Astrocyte (in vitro differentiated cells and primary cell): ENCODE results near the gene OPA1. TPM values are rescaled to one million over a fixed set of nuclear protein-coding genes. Genes with fewer than 3 reads are reported as not detected.

Experiments used
- DNase-seq: peaks from one replicate; pipeline ENCODE4 v3.0.0-alpha.2; 2010; ENCODE audit warnings: low read depth
- FAIRE-seq: peaks from 2 replicates; lab custom pipeline; 2011; peaks lifted over from hg19 to GRCh38; lab: Jason Lieb, UNC
- H2AFZ ChIP-seq: 2 replicates; pipeline ENCODE4 v1.6.0; 2012; ENCODE audit warnings: low read depth, low read length, inconsistent platforms
- H3K27ac ChIP-seq: 2 replicates; pipeline ENCODE4 v1.5.1; 2011; ENCODE audit warnings: low read depth, low read length, inconsistent platforms
- H3K27me3 ChIP-seq: 2 replicates; pipeline ENCODE4 v1.6.0; 2011; ENCODE audit warnings: low read length, inconsistent platforms; ENCODE audit not compliant: insufficient read depth
- H3K36me3 ChIP-seq: 2 replicates; pipeline ENCODE4 v1.5.1; 2011; ENCODE audit warnings: low read length, inconsistent platforms; ENCODE audit not compliant: insufficient read depth
- H3K4me1 ChIP-seq: 2 replicates; pipeline ENCODE4 v1.5.1; 2011; ENCODE audit warnings: low read length, inconsistent platforms; ENCODE audit not compliant: insufficient read depth
- H3K4me2 ChIP-seq: 2 replicates; pipeline ENCODE4 v1.6.0; 2012; ENCODE audit warnings: low read length, inconsistent platforms
- H3K4me3 ChIP-seq: 2 replicates; pipeline ENCODE4 v1.5.1; 2011; ENCODE audit warnings: low read depth, mild to moderate bottlenecking, low read length, inconsistent platforms; ENCODE audit not compliant: insufficient read depth
- H3K79me2 ChIP-seq: 2 replicates; pipeline ENCODE4 v1.6.0; 2012; ENCODE audit warnings: mild to moderate bottlenecking, low read length, inconsistent platforms; ENCODE audit not compliant: insufficient read depth
- H3K9ac ChIP-seq: 2 replicates; pipeline ENCODE4 v1.6.0; 2012; ENCODE audit warnings: mild to moderate bottlenecking, low read length, inconsistent platforms
- H3K9me3 ChIP-seq: 2 replicates; pipeline ENCODE4 v1.5.1; 2012; ENCODE audit warnings: low read depth, mild to moderate bottlenecking, low read length, inconsistent platforms; ENCODE audit not compliant: insufficient read depth
- H4K20me1 ChIP-seq: 2 replicates; pipeline ENCODE4 v1.6.0; 2012; ENCODE audit warnings: low read length, inconsistent platforms; ENCODE audit not compliant: insufficient read depth
- H3K27ac Mint-ChIP-seq: one replicate; pipeline ENCODE4 v1.8.0; 2021; ENCODE audit warnings: mild to moderate bottlenecking, mixed read lengths; ENCODE audit not compliant: unreplicated experiment
- H3K27me3 Mint-ChIP-seq: one replicate; pipeline ENCODE4 v1.8.0; 2021; ENCODE audit warnings: low read depth, mixed read lengths; ENCODE audit not compliant: unreplicated experiment
- H3K36me3 Mint-ChIP-seq: one replicate; pipeline ENCODE4 v1.8.0; 2021; ENCODE audit warnings: low read depth, mixed read lengths; ENCODE audit not compliant: unreplicated experiment
- H3K4me1 Mint-ChIP-seq: one replicate; pipeline ENCODE4 v1.8.0; 2021; ENCODE audit warnings: low read depth, mixed read lengths; ENCODE audit not compliant: unreplicated experiment
- H3K4me3 Mint-ChIP-seq: one replicate; pipeline ENCODE4 v1.8.0; 2021; ENCODE audit warnings: mild to moderate bottlenecking, moderate library complexity, mixed read lengths; ENCODE audit not compliant: unreplicated experiment
- H3K9me3 Mint-ChIP-seq: one replicate; pipeline ENCODE4 v1.8.0; 2021; ENCODE audit warnings: mild to moderate bottlenecking, mixed read lengths; ENCODE audit not compliant: unreplicated experiment
- CTCF ChIP-seq: IDR thresholded peaks from 2 replicates; pipeline ENCODE4 v1.5.1; 2011; ENCODE audit warnings: low read depth, mild to moderate bottlenecking, inconsistent platforms, low read length, moderate library complexity; ENCODE audit not compliant: insufficient read depth
- EZH2 ChIP-seq: IDR thresholded peaks from 2 replicates; pipeline ENCODE4 v1.6.1; 2012; ENCODE audit warnings: mild to moderate bottlenecking, low read length, inconsistent platforms; ENCODE audit not compliant: insufficient read depth
- total RNA-seq: library from RNA; stranded (reverse); gene quantifications from 2 replicates; pipeline ENCODE4 v1.2.1, GENCODE V29; 2021

OPA1 gene
- total RNA-seq, 1 donor from 2014 or later: 61.8 TPM

DNA sequence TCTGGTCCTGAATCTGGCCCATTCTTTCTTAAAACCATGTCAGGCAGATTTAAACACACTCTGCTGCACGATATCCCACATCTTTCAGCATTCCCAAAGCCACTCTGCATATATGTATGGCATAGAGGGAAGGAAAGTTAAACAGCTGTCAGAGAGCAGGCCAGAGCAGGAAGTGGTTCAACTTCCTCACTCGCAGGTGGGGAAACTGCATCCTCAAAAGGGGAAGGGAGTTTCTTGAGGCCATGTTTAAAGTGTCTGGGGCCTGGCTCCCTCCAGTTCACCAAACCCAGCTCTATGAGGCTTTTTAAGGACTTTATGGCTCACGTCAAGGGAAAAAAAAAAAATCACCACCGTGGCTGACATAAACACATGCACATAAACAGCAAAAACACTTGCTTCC lies 123.1 kb downstream of the OPA1 start:
- Histone ChIP-seq H2AFZ (no peak overlapping the region), H3K4me2 (no peak overlapping the region), H3K27me3 (no peaks in the 10 kb centered on the region), H3K79me2 (no peaks in the 10 kb centered on the region), H3K36me3 (no peaks in the 10 kb centered on the region), H3K9me3 (peaks cover 16% of the 10 kb centered on the region), H3K27ac (no peak overlapping the region), H3K4me3 (no peak overlapping the region), H3K9ac (no peak overlapping the region), H4K20me1 (no peaks in the 10 kb centered on the region), H3K4me1 (no peaks in the 10 kb centered on the region)
- Mint-ChIP-seq H3K9me3 (peaks cover 29% of the 10 kb centered on the region), H3K27me3 (peaks cover 10% of the 10 kb centered on the region), H3K4me3 (no peak overlapping the region), H3K36me3 (peaks cover 2% of the 10 kb centered on the region), H3K27ac (no peak overlapping the region), H3K4me1 (no peaks in the 10 kb centered on the region)
- no peak for TF ChIP-seq EZH2
- TF ChIP-seq CTCF: no peak
- FAIRE-seq: no peak
- DNase-seq: no peak

- Histone ChIP-seq H3K9ac (no peak overlapping the region), H3K27me3 (no peaks in the 10 kb centered on the region), H3K79me2 (no peaks in the 10 kb centered on the region), H3K27ac (no peak overlapping the region), H3K9me3 (peaks cover 8% of the 10 kb centered on the region), H4K20me1 (no peaks in the 10 kb centered on the region), H3K4me1 (no peaks in the 10 kb centered on the region), H3K4me3 (no peak overlapping the region), H3K36me3 (no peaks in the 10 kb centered on the region), H2AFZ (no peak overlapping the region), H3K4me2 (no peak overlapping the region)
- no peak for DNase-seq
- H3K4me3 Mint-ChIP-seq: no peak overlapping the region
- H3K4me1 Mint-ChIP-seq: no peaks in the 10 kb centered on the region
- TF ChIP-seq EZH2 (no peak), CTCF (no peak)
- H3K27me3 Mint-ChIP-seq: peaks cover 12% of the 10 kb centered on the region
- no peak overlapping the region for H3K27ac Mint-ChIP-seq
- no peak for FAIRE-seq
- peaks cover 2% of the 10 kb centered on the region for H3K36me3 Mint-ChIP-seq
- peaks cover 21% of the 10 kb centered on the region for H3K9me3 Mint-ChIP-seq
Measured at GRCh38 chr3:193719735-193720134, 126.7 kb downstream of the OPA1 start.

DNA sequence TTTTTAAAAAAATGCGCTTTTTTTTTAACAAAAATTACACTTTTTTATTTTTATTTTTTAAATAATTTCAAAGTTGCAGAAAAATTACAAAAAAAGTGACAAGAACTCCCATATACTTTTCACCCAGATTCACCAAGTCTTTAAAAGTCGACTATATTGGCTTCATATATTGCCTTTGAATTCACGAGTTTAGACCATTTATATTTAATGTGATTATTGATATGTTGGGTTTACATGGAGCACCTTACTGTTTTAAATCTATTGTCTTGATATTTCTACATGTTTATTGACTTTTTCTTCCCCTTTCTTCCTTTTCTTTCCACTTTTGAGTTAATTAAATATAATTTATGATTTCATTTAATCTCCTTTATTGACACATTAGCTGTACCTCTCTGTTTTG lies 127.2 kb downstream of the OPA1 start:
- no peak overlapping the region for H2AFZ ChIP-seq
- no peaks in the 10 kb centered on the region for H3K79me2 ChIP-seq
- H3K27me3 ChIP-seq: no peaks in the 10 kb centered on the region
- no peaks in the 10 kb centered on the region for H3K4me1 ChIP-seq
- TF ChIP-seq CTCF (no peak), EZH2 (no peak)
- Mint-ChIP-seq H3K4me3 (no peak overlapping the region), H3K27ac (no peak overlapping the region), H3K27me3 (peaks cover 12% of the 10 kb centered on the region), H3K9me3 (peaks cover 19% of the 10 kb centered on the region), H3K36me3 (peaks cover 2% of the 10 kb centered on the region), H3K4me1 (no peaks in the 10 kb centered on the region)
- H3K9ac ChIP-seq: no peak overlapping the region
- DNase-seq: no peak
- no peak overlapping the region for H3K4me2 ChIP-seq
- peaks cover 4% of the 10 kb centered on the region for H3K9me3 ChIP-seq
- H4K20me1 ChIP-seq: no peaks in the 10 kb centered on the region
- H3K4me3 ChIP-seq: no peak overlapping the region
- FAIRE-seq: no peak
- no peaks in the 10 kb centered on the region for H3K36me3 ChIP-seq
- no peak overlapping the region for H3K27ac ChIP-seq
